K562 (cell line): Measurements from ENCODE around the gene TTL. TPM values are rescaled to one million over a fixed set of nuclear protein-coding genes. Genes with fewer than 3 reads are reported as not detected.

Experiments used
- ATAC-seq: fragments of 200-7000 bp; cut with Tn5 transposase; 3 replicates; pipeline ENCODE4 v1.9.1; 2020; ENCODE audit warnings: moderate library complexity
- BruUV-seq: library from RNA; stranded (reverse); fragments of 400-500 nt; replicated peaks from 2 replicates; lab custom pipeline; 2021; lab: Mats Ljungman, UMichigan
- CTCF ChIA-PET: fragments of 300-600 bp; formaldehyde crosslinking; extraction: SDS; loops from one replicate; lab custom pipeline; 2021; ENCODE audit warnings: low intra/inter-chr PET ratio; lab: Yijun Ruan, JAX
- POLR2A ChIA-PET: fragments of 300-600, 350-650 bp; sonication (Branson Sonifier 250); formaldehyde crosslinking; extraction: SDS; loops from one replicate; lab custom pipeline; 2021; ENCODE audit warnings: antibody characterized with exemption, inconsistent platforms; lab: Yijun Ruan, JAX
- DNase-seq, 4 experiments: peaks; one replicate each; pipeline versions ENCODE4 v3.0.0 to v3.0.0-alpha.2; 2011 to 2018; ENCODE audit warnings: low spot score in 3 of 4, mixed read lengths in 3 of 4; ENCODE audit errors: extremely low read depth in 1 of 4
- FAIRE-seq: peaks from 2 replicates; lab custom pipeline; 2011; peaks lifted over from hg19 to GRCh38; lab: Jason Lieb, UNC
- H2AFZ ChIP-seq: 2 replicates; pipeline ENCODE4 v1.6.0; 2011; ENCODE audit warnings: low read depth, low read length, control low read depth, inconsistent platforms
- H3K27ac ChIP-seq: fragments of 200-600 bp; 3 replicates; pipeline ENCODE4 v1.8.0; 2011; ENCODE audit warnings: low read depth, mild to moderate bottlenecking, control low read depth, inconsistent platforms, low read length, moderate library complexity, mixed read lengths; ENCODE audit errors: extremely low read depth
- H3K27me3 ChIP-seq, 2 experiments: fragments of 300-600 bp in 1 of 2; 2 replicates in 1 of 2; 3 replicates in 1 of 2; pipeline versions ENCODE4 v1.6.0 to v1.8.0; 2011; ENCODE audit warnings: inconsistent platforms in 2 of 2, low read length in 2 of 2, mild to moderate bottlenecking in 1 of 2, mixed read lengths in 1 of 2, moderate library complexity in 1 of 2; ENCODE audit not compliant: control insufficient read depth in 2 of 2, insufficient read depth in 2 of 2
- H3K36me3 ChIP-seq: fragments of 300-600 bp; 3 replicates; pipeline ENCODE4 v1.8.0; 2011; ENCODE audit warnings: mild to moderate bottlenecking, low read length, inconsistent platforms; ENCODE audit not compliant: control insufficient read depth, insufficient read depth
- H3K4me1 ChIP-seq, 2 experiments: fragments of 200-600 bp in 1 of 2; replicated peaks in 1 of 2; 2 replicates in 1 of 2; 3 replicates in 1 of 2; pipeline versions ENCODE4 v1.5.1 to v1.8.0; 2011; ENCODE audit warnings: inconsistent platforms in 2 of 2, low read length in 2 of 2, mild to moderate bottlenecking in 1 of 2, mixed read lengths in 1 of 2, moderate library complexity in 1 of 2; ENCODE audit not compliant: control insufficient read depth in 2 of 2, insufficient read depth in 2 of 2
- H3K4me2 ChIP-seq: 2 replicates; pipeline ENCODE4 v1.6.1; 2011; ENCODE audit warnings: low read length, control low read depth, inconsistent platforms, mixed read lengths; ENCODE audit not compliant: insufficient read depth
- H3K4me3 ChIP-seq: fragments of 200-600 bp; sonication (generic), shearing (Covaris generic); 2 replicates; pipeline ENCODE4 v1.5.1; 2016; ENCODE audit warnings: control low read depth, inconsistent platforms
- H3K79me2 ChIP-seq: fragments of 200-600 bp; 3 replicates; pipeline ENCODE4 v1.8.0; 2011; ENCODE audit warnings: low read length, inconsistent platforms; ENCODE audit not compliant: control insufficient read depth, insufficient read depth
- H3K9ac ChIP-seq, 2 experiments: 2 replicates each; pipeline versions ENCODE4 v1.6.0 to v1.6.1; 2011; ENCODE audit warnings: low read depth in 2 of 2, low read length in 2 of 2, control low read depth in 1 of 2, inconsistent platforms in 1 of 2, mild to moderate bottlenecking in 1 of 2, mixed read lengths in 1 of 2; ENCODE audit not compliant: insufficient read depth in 1 of 2
- H3K9me1 ChIP-seq: one replicate; pipeline ENCODE4 v1.6.0; 2011; ENCODE audit warnings: inconsistent platforms, mild to moderate bottlenecking, low read length, moderate library complexity; ENCODE audit not compliant: control insufficient read depth, insufficient read depth
- H3K9me3 ChIP-seq: replicated peaks from 2 replicates; pipeline ENCODE4 v1.5.1; 2011; ENCODE audit warnings: low read depth, low read length, inconsistent platforms; ENCODE audit not compliant: control insufficient read depth, insufficient read depth
- H4K20me1 ChIP-seq: replicated peaks from 2 replicates; pipeline ENCODE4 v1.6.1; 2011; ENCODE audit warnings: low read length, inconsistent platforms, mixed read lengths; ENCODE audit not compliant: control insufficient read depth, insufficient read depth
- ESRRB ChIP-seq: fragments of 250-450 bp; sonication (Bioruptor Pico); IDR thresholded peaks from 2 replicates; pipeline ENCODE4 v1.5.0; 2020; ENCODE audit warnings: mild to moderate bottlenecking, moderate library complexity, borderline replicate concordance
- FIP1L1 ChIP-seq: fragments of 200-400 bp; formaldehyde crosslinking; IDR thresholded peaks from 2 replicates; pipeline ENCODE4 v1.6.1; 2018; ENCODE audit warnings: mild to moderate bottlenecking, low read depth, low read length; ENCODE audit not compliant: poor library complexity, severe bottlenecking
- HNRNPK ChIP-seq: fragments of 200-400 bp; formaldehyde crosslinking; IDR thresholded peaks from one replicate; pipeline ENCODE4 v1.6.1; 2018; ENCODE audit warnings: mild to moderate bottlenecking, low read depth, low read length; ENCODE audit not compliant: poor library complexity, severe bottlenecking
- RCOR1 ChIP-seq, 2 experiments: IDR thresholded peaks; 2 replicates each; pipeline ENCODE4 v1.6.1; 2012; ENCODE audit warnings: low read depth in 2 of 2, low read length in 2 of 2, borderline replicate concordance in 1 of 2, improper control_type of control experiment in 1 of 2
- SMAD3 ChIP-seq: fragments of 450-650 bp; formaldehyde crosslinking; conservative IDR thresholded peaks from 2 replicates; pipeline ENCODE4 v1.4.0; 2020; ENCODE audit warnings: mild to moderate bottlenecking
- SRSF1 ChIP-seq: fragments of 200-400 bp; formaldehyde crosslinking; IDR thresholded peaks from 2 replicates; pipeline ENCODE4 v1.6.1; 2017; ENCODE audit warnings: mild to moderate bottlenecking, low read depth, low read length, moderate library complexity
- TCF7L2 ChIP-seq: fragments of 150-350 bp; IDR thresholded peaks from 2 replicates; pipeline ENCODE4 v1.6.1; 2016; ENCODE audit warnings: low read depth, mild to moderate bottlenecking, low read length, moderate library complexity
- TEAD2 ChIP-seq: fragments of 450-650 bp; IDR thresholded peaks from 2 replicates; pipeline ENCODE4 v1.6.1; 2016; ENCODE audit warnings: missing genetic modification characterization, control low read depth, missing compliant biosample characterization
- ZNF232 ChIP-seq: sonication (generic); formaldehyde crosslinking; IDR thresholded peaks from 2 replicates; pipeline ENCODE4 v1.8.0; 2022; ENCODE audit warnings: mild to moderate bottlenecking, missing genetic modification reagents
- ZNF384 ChIP-seq: IDR thresholded peaks from 2 replicates; pipeline ENCODE4 v1.6.1; 2012; ENCODE audit warnings: low read depth, low read length, improper control_type of control experiment
- ZNF408 ChIP-seq: fragments of 250-450 bp; sonication (Bioruptor Pico); IDR thresholded peaks from 2 replicates; pipeline ENCODE4 v1.4.0; 2020; ENCODE audit warnings: low read depth, mild to moderate bottlenecking, moderate library complexity
- ZNF444 ChIP-seq: fragments of 250-450 bp; sonication (Bioruptor Pico); IDR thresholded peaks from 2 replicates; pipeline ENCODE4 v1.4.0; 2020; ENCODE audit warnings: mild to moderate bottlenecking, moderate library complexity
- ZNF766 ChIP-seq: fragments of 200-800 bp; sonication (Bioruptor generic); conservative IDR thresholded peaks from 2 replicates; pipeline ENCODE4 v1.6.1; 2016; ENCODE audit warnings: missing genetic modification characterization, missing compliant biosample characterization
- WGBS: fragments of 100-300 bp; shearing (Covaris generic); methylation state at CpG from one replicate; pipeline ENCODE4 v1.1.6; 2016; ENCODE audit warnings: low coverage, mixed read lengths; ENCODE audit not compliant: insufficient coverage; ENCODE audit errors: missing lambda C conversion rate; 5-methylcytosine and 5-hydroxymethylcytosine counted together
- in situ Hi-C: fragments of 300-500 bp; cut with MboI; formaldehyde crosslinking; loops from 4 replicates; pipeline ENCODE4 v1.15.0; 2018; ENCODE audit warnings: inconsistent platforms, mixed read lengths
- intact Hi-C: fragments of 100-400 bp; cut with micrococcal nuclease; formaldehyde crosslinking; loops from 2 replicates; pipeline ENCODE4 v1.14.2; 2022
- polyA plus RNA-seq, 8 experiments: library from polyadenylated mRNA; depleted of rRNA in 4 of 8; stranded (reverse) in 5 of 8; unstranded in 3 of 8; fragments of >200 nt; fragmentation: Nextera tagmentation in 2 of 8; fragmentation: Illumina TruSeq in 1 of 8; extraction: Ambion mirVana in 2 of 8; extraction: Trizol in 1 of 8; gene quantifications; 2 replicates each; pipeline versions ENCODE4 v1.2.1 to v1.2.3, GENCODE V29; 2011 to 2014; ENCODE audit warnings: inconsistent platforms in 1 of 8, missing spikeins in 1 of 8
- total RNA-seq, 7 experiments: library from RNA; depleted of rRNA in 6 of 7; stranded (reverse); fragments of >200 nt in 6 of 7; fragmentation: Illumina TruSeq in 2 of 7; extraction: Trizol in 2 of 7; gene quantifications; 2 replicates each; pipeline versions ENCODE4 v1.2.1 to v1.2.3, GENCODE V29; 2011 to 2021; ENCODE audit warnings: low replicate concordance in 1 of 7
- TF ChIP-seq, protein P1 (sequence below): fragments of 250-450 bp; sonication (Bioruptor Pico); IDR thresholded peaks from 2 replicates; pipeline ENCODE4 v1.5.0; 2022; ENCODE audit warnings: mild to moderate bottlenecking
- TF ChIP-seq, protein P2 (sequence below), 2 experiments: fragments of 450-650 bp in 1 of 2; IDR thresholded peaks; 2 replicates each; pipeline ENCODE4 v1.6.1; 2011 to 2017; ENCODE audit warnings: low read depth in 2 of 2, antibody characterized with exemption in 1 of 2, borderline replicate concordance in 1 of 2, low read length in 1 of 2, mild to moderate bottlenecking in 1 of 2, mixed read lengths in 1 of 2; ENCODE audit not compliant: control insufficient read depth in 1 of 2

TTL gene
- total and polyA plus RNA-seq, 9 of the 15 experiments (the other 6 are each of a cell fraction or from before 2014, with no cell fraction given), result 9.4 to 54.4 (median 34.9) TPM

DNA sequence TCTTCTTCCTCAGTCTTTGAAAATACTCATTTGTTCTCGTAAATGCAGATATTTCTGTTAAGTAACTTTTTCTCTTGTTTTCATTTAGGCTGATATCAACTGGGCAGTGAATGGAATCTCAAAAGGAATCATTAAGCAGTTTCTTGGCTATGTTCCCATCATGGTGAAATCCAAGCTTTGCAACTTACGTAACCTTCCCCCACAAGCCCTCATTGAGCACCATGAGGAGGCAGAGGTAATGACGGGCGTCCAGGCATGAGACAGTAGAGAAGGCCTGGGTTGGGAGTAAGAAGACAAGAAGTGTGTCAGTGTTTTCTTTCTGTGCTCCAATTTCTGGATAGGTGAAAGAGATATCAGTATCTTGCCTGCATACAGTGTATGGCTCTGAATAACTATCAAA, 65.4 kb downstream of the TTL start:
- DNase-seq (no peak), FAIRE-seq (no peak), ATAC-seq (no peak)
- 85% methylated on average over 4 of the region's 4 CpGs for WGBS
- H3K4me2 ChIP-seq, result no peak overlapping the region
- ChIA-PET POLR2A (no interaction called here), CTCF (no interaction called here)
- no peak overlapping the region for H3K4me3 ChIP-seq
- H3K4me1 ChIP-seq, result peaks cover 5 to 9% of the 10 kb centered on the region in 2 experiments; a peak in 4 of 5 replicates
- no TSS peak for BruUV-seq
- no peaks in the 10 kb centered on the region for H3K27me3 ChIP-seq
- no peaks in the 10 kb centered on the region for H3K9me1 ChIP-seq
- peaks cover 55% of the 10 kb centered on the region for H3K79me2 ChIP-seq
- H3K9ac ChIP-seq, result no peak overlapping the region
- intact Hi-C loops, result no loop called here
- no peak for TF ChIP-seq RCOR1 (IDR thresholded peaks at IDR 0.05; ENCODE audit: borderline replicate concordance in 1 of 2, low read depth in 2 of 2, low read length in 2 of 2)
- no peak for TF ChIP-seq SMAD3 (CRISPR knock-in tag)
- no peak for TF ChIP-seq ESRRB (CRISPR knock-in tag)
- no peak for TF ChIP-seq ZNF766 (CRISPR knock-in tag)
- TF ChIP-seq, protein P1, sequence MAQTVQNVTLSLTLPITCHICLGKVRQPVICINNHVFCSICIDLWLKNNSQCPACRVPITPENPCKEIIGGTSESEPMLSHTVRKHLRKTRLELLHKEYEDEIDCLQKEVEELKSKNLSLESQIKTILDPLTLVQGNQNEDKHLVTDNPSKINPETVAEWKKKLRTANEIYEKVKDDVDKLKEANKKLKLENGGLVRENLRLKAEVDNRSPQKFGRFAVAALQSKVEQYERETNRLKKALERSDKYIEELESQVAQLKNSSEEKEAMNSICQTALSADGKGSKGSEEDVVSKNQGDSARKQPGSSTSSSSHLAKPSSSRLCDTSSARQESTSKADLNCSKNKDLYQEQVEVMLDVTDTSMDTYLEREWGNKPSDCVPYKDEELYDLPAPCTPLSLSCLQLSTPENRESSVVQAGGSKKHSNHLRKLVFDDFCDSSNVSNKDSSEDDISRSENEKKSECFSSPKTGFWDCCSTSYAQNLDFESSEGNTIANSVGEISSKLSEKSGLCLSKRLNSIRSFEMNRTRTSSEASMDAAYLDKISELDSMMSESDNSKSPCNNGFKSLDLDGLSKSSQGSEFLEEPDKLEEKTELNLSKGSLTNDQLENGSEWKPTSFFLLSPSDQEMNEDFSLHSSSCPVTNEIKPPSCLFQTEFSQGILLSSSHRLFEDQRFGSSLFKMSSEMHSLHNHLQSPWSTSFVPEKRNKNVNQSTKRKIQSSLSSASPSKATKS (CRISPR knock-in tag), result no peak
- TF ChIP-seq, protein P2, sequence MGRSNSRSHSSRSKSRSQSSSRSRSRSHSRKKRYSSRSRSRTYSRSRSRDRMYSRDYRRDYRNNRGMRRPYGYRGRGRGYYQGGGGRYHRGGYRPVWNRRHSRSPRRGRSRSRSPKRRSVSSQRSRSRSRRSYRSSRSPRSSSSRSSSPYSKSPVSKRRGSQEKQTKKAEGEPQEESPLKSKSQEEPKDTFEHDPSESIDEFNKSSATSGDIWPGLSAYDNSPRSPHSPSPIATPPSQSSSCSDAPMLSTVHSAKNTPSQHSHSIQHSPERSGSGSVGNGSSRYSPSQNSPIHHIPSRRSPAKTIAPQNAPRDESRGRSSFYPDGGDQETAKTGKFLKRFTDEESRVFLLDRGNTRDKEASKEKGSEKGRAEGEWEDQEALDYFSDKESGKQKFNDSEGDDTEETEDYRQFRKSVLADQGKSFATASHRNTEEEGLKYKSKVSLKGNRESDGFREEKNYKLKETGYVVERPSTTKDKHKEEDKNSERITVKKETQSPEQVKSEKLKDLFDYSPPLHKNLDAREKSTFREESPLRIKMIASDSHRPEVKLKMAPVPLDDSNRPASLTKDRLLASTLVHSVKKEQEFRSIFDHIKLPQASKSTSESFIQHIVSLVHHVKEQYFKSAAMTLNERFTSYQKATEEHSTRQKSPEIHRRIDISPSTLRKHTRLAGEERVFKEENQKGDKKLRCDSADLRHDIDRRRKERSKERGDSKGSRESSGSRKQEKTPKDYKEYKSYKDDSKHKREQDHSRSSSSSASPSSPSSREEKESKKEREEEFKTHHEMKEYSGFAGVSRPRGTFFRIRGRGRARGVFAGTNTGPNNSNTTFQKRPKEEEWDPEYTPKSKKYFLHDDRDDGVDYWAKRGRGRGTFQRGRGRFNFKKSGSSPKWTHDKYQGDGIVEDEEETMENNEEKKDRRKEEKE (IDR thresholded peaks at IDR 0.05; ENCODE audit: borderline replicate concordance in 1 of 2, control insufficient read depth in 1 of 2, low read depth in 2 of 2, low read length in 1 of 2), result no peak
- no peak for TF ChIP-seq TEAD2
- TF ChIP-seq ZNF384, result no peak
- no peak for TF ChIP-seq HNRNPK
- TF ChIP-seq SRSF1, result no peak
- TF ChIP-seq TCF7L2, result no peak
- no peak for TF ChIP-seq ZNF444
- TF ChIP-seq ZNF408 (CRISPR knock-in tag), result no peak
- no peak for TF ChIP-seq ZNF232 (CRISPR knock-in tag)
- TF ChIP-seq FIP1L1, result no peak
- H3K36me3 ChIP-seq, result peaks cover 75% of the 10 kb centered on the region
- H2AFZ ChIP-seq, result no peak overlapping the region
- in situ Hi-C loops, result no loop called here
- H4K20me1 ChIP-seq, result no peaks in the 10 kb centered on the region; the same call in 1 of the 2 replicates
- no peaks in the 10 kb centered on the region for H3K9me3 ChIP-seq
- H3K27ac ChIP-seq, result no peak overlapping the region
